Stimulated activated CD4-positive, alpha-beta T cell treated with anti-CD3 and anti-CD28 coated beads, Interleukin-12 subunit alpha, Interleukin-12 subunit beta, amount 100 ng/mL, for 48 hours (primary cell): Measurements from ENCODE around the gene FAS.

Experiments
- DNase-seq, 3 donors: peaks; one replicate each; pipeline ENCODE4 v3.0.0-alpha.2; 2020; ENCODE audit warnings: low read depth in 2 of 3, low spot score in 1 of 3

The FAS gene

DNA sequence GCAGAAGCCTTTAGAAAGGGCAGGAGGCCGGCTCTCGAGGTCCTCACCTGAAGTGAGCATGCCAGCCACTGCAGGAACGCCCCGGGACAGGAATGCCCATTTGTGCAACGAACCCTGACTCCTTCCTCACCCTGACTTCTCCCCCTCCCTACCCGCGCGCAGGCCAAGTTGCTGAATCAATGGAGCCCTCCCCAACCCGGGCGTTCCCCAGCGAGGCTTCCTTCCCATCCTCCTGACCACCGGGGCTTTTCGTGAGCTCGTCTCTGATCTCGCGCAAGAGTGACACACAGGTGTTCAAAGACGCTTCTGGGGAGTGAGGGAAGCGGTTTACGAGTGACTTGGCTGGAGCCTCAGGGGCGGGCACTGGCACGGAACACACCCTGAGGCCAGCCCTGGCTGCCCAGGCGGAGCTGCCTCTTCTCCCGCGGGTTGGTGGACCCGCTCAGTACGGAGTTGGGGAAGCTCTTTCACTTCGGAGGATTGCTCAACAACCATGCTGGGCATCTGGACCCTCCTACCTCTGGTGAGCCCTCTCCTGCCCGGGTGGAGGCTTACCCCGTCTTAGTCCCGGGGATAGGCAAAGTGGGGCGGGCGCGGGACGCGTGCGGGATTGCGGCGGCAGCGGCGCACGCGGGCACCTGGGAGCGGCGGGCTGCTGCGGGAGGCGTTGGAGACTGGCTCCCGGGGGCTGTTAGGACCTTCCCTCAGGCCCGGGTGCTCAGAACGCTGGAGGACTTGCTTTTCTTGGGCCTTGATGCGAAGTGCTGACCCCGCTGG is at the start of gene FAS:
TSS of gene FAS (plus strand) at position 415 of the 777 bp plus-strand sequence. CDS start at position 494, 79 bp downstream.
- peak; percentile 63 to 66 (median 63) for DNase-seq

- no peak for DNase-seq
Observed at GRCh38 chr10:88941026-88941425, 49.6 kb upstream of the FAS start.

DNA sequence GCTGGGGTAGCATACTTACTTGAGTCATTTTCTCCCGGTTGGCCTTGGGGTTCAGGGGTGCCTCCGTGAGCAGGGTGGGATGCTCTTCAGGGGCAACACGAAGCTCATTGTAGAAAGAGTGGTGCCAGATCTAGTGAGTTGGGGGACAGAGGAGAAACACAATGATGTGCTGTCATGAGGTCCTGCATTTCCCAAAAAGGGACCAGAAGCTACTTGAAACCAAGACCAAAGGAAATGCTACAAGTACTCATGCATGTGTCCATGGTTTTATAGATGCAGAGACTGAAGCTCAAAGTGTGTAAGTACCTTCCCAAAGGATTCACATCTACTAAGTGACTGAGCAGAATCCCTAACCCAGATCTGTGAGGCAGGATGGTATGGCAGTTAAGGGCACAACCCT is 46.8 kb upstream of the FAS start:
- no peak for DNase-seq

DNA sequence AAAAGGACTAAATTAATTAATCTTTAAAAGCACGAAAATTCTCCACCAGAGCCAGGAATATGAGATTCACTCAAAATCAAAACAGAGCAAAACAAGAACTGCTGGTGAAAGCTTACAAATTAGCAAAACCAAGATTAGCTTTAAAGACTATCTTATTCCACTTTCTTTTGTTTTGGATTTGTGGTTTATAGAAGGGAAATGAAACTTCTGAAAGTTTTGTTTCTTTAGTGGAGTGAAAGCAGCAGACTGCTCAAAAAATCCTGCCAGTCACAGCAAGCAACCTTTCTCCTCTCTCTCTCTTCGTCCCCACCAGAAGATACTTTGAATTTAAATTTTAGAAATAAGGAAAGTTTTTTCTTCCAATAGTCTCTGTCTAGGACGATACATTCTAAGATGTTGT is 45.8 kb upstream of the FAS start:
- DNase-seq = no peak

DNA sequence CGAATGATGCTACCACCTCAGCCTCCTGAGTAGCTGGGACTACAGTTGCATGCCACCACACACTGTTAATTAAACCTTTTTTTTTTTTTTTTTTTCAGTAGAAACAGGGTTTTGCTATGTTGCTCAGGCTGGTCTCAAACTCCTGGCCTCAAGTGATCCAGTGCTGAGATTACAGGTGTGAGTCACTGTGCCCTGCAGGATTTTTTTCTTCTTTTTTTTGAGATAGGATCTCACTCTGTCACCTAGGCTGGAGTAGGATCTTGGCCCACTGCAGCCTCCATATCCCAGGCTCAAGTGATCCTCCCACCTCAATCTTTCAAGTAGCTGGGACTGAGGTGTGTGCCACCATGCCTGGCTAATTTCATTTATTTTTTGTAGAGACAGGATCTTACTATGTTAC is 44.4 kb upstream of the FAS start:
- DNase-seq = no peak

DNA sequence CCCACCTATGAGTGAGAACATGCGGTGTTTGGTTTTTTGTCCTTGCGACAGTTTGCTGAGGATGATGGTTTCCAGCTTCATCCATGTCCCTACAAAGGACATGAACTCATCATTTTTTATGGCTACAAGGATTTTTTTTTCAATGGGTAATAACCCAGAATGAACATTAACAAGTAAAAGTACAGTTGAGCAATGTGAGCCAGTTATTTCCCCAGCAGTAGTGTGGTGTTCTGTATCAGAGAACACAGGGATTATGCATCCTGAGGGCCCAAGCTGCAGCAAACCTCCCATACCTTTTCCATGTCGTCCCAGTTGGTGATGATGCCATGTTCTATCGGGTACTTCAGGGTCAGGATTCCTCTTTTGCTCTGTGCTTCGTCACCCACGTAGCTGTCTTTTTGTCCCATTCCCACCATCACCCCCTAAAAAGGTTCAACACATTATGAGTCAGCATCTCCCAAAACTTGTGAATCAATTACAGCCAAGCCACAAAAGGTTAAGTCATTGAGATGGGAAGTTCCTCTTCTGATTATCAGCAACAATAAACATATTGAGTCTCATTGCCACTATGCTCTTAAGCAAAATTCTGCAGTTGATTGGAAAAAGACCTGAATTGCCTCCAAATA is 43.5 kb upstream of the FAS start:
- no peak for DNase-seq

GRCh38 chr10:88949051-88949450 is 41.5 kb upstream of the FAS start:
- DNase-seq = no peak

DNA sequence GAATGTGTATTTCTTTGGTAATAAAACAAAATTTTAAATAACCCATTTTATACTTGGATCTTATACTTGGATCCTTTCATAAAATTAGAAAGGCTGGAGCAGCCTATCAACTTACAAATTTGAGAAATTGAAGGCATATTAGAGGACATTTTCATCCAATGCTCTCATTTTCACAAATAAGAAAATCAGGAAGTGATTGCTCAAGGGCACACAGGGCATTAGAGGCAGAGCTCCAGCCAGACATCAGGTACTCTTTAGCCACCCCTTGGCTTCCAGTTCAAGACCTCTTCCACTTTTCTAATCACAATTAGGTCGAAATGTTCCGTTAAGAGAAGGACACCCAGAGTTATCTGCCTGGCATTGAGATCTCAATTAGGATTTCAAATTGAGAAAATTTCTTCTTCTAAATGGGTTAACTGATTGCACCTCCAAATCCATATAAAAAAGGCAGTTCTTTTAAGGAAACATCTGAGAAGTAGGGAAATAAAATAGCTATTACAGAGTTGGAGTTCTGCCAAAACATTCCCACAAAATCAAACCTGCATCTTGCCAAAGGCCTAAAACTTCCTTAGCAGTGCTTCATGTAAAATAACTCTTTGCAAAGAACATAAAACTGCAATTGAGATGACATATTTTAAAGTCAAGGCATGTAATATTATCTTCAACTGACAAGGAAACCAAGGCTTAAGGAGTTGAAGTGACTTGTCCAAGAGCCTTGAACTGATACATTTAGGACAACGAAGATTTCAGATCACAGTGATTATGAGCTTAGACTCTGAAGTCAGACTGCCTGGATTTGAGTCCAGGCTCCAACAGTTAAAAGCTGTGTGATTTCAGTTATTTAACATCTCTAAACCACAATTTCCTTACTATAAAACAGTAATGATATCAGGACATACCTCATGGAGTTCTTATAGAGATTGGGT is 40.4 kb upstream of the FAS start:
- no peak for DNase-seq

- no peak for DNase-seq
Observed at GRCh38 chr10:88952647-88953111, 37.9 kb upstream of the FAS start, which contains the start of gene ACTA2. Gene ACTA2 (minus strand): TSS chr10:88952773. CDS start chr10:88948930, 3,843 bp downstream.

- DNase-seq = no peak
Observed at GRCh38 chr10:88953662-88954061, 36.9 kb upstream of the FAS start.

DNA sequence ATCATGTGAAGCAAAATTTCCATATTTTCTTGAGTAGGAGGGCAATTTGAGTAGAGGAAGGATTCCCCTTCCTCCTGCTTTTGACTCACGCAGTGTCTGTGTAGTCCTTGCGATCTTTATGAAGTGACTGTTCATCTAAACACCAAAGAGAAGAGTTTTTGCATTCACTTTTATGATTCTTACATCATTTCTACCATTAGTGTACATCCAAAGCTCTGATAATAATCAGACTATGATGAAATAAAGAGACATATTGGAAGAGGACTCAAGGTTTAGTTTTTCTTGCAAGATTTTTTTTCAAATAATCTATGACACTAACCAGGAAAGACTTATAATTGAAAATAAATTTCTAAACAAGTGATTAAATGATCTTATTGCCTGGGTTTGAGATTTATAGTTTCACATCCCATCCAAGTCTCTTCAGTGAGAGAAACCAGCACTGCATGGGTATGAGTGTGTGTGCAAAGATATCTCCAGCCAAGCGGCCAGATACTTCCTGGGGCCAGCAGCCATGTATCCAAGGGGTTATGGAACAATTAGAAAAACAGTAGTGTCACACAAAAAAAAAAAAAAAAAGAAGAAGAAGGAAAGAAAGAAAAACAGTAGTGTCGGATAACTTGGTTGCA is 36.0 kb upstream of the FAS start:
- no peak for DNase-seq

DNA sequence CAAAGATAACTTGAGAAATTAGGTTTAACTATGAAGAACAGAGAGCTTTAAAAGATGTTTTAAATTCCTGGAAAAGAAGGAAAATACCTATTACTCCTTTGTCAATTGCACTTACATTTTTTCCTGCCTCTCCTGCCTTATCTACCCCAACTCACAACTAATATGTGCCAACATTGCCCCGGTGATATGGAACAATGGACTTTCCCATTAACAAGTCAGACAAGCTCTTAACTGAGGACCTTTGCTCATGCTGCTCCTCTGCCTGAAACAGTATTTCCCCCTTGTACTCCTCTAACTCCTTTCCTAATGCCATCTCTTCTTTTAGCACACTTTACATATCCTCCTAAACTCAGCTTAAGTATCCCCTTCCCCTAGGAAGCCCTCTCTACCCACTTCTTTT is 33.2 kb upstream of the FAS start:
- no peak for DNase-seq

DNA sequence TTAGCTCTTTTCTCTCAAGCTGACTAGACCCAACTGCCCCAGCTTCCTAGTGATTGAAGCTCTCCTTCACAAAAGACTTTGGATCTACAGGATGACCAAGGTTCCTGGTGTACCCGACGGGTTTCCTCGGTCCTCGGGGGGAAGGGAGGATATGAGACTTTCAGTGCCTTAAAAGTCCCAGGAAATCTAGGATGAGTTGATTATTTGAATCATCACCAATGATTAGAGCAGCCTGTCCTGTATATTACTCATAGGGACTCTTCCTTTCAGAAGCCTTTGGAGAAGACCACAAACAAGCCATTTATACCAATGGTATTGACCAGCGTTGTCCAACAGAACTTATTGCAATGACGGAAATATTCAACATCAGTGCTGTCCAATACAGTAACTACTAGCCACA is 31.9 kb upstream of the FAS start:
- no peak for DNase-seq

DNA sequence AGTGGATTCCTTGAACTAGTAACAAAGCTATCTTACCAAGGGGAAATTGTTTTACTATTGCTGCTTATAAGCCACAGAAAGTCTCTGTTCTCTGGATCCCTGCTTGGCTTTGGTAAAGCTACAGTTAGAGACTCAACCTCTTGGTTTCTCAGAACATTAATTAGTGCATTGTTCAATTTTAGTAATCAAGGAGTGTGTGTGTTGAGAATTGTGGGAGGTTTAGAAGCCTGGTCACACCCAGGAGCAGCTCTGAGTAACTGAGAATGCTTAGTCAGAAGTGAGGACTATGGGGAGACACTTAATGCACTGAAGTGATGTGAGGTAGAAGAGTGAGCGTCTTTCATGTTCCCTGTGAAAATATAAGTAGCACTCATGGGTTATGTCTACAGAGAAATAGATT is 29.8 kb upstream of the FAS start:
- no peak for DNase-seq

DNA sequence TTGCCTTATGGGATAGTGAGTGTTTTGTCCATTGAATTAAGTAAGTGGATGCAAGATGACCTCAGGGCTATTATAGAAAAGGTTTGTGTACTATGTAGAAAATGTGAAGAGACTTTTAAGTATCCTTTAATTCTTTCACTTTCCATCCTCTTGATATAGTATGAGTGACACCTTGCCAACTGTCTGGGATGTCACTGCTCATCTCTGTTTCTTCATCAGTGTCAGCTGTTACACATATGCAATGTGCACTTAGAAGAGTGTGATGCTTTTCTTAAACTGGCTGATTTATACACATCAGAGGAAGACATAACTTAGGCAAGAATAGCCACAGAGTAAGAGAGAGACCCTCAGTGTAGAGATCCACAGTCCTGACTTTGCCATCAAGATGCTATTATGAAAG is 29.3 kb upstream of the FAS start:
- DNase-seq = no peak

- no peak for DNase-seq
Observed at GRCh38 chr10:88962336-88962735, 28.3 kb upstream of the FAS start.

- DNase-seq = no peak
Observed at GRCh38 chr10:88963318-88963717, 27.3 kb upstream of the FAS start.

DNA sequence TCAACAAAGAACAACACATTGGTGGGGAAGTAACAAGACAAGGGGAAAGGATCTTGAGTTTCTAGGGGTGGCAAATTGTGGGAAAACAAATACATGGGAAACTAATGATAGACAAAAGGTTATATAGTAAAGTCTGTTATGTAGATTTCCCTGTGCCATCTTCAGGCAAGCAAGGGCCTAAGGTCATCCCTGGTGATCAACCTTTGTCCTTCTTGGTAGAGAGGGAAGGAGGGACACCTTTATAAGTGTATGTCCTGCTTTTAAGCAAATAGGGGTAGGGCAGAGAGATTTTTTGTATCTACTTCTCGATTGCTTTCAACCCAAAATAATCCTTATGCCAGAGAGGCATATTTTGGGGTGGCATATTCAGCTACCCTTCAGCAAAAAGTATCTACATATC is 26.2 kb upstream of the FAS start:
- no peak for DNase-seq

- no peak for DNase-seq
Observed at GRCh38 chr10:88964869-88965415, 25.7 kb upstream of the FAS start.

DNA sequence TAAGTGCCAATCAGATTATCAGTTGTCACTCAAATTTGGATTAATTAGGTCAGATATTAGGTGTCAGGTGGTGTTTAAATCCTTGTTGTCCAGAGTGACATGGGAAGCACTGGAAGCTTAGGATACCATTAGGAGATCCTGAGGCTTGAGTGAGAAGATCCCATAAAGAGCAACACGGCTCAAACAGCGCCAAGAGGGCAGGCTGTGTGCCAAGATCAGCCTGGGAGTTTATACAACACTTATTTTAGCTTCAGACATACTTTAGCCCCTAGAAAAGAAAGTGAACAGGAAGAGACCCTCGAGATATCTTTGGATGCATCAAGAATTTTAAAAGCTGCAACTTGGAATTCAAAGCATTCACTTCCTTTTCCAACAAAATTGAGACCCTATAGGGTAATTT is 23.8 kb upstream of the FAS start:
- DNase-seq = no peak

DNA sequence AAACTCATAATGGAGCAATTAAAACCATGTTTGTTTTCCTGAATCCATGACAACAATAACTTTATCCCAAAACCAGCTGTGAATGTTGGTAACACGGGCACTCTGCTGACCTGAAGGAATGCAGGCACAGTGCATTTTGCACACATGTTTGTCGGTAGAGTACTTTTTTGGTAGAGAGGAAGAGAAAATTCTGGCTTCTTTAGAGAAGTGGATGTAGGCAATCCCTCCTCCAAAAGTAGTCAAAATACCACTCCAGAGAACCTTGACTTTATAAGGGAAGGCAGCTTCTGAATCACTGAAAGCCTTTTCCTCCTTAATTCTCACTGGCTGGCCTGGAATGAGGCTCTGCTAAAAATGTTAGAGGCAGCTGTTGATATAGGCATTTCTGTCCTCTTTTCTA is 22.2 kb upstream of the FAS start:
- no peak for DNase-seq
